PFSK-1 (cell line): ENCODE results near the gene CLDN10.

Experiments used
- FOXP2 ChIP-seq: optimal IDR thresholded peaks from 2 replicates; pipeline ENCODE3; 2011; ENCODE audit warnings: borderline replicate concordance, control low read depth, inconsistent platforms; ENCODE audit not compliant: insufficient read depth; ENCODE audit errors: extremely low read length, extremely low read depth
- POLR2AphosphoS5 ChIP-seq: IDR thresholded peaks from 2 replicates; pipeline ENCODE4 v1.6.1; 2012; ENCODE audit warnings: low read depth, mild to moderate bottlenecking, control low read depth, low read length, moderate library complexity
- REST ChIP-seq, 2 experiments: IDR thresholded peaks; 2 replicates each; pipeline versions ENCODE4 v1.6.1 to v1.8.0; 2011 to 2012; ENCODE audit warnings: low read depth in 2 of 2, low read length in 2 of 2, control low read depth in 1 of 2, inconsistent platforms in 1 of 2, mild to moderate bottlenecking in 1 of 2, moderate library complexity in 1 of 2; ENCODE audit not compliant: insufficient read depth in 1 of 2
- SIN3A ChIP-seq: IDR thresholded peaks from 2 replicates; pipeline ENCODE4 v1.6.1; 2012; ENCODE audit warnings: mild to moderate bottlenecking, low read length, moderate library complexity, borderline replicate concordance; ENCODE audit not compliant: insufficient read depth
- TAF1 ChIP-seq: IDR thresholded peaks from 2 replicates; pipeline ENCODE4 v1.6.1; 2012; ENCODE audit warnings: low read length, control low read depth, borderline replicate concordance; ENCODE audit not compliant: insufficient read depth

CLDN10 gene

GRCh38 chr13:95615539-95615938 lies 63.0 kb downstream of the CLDN10 start:
- TF ChIP-seq POLR2AphosphoS5 = no peak
- TF ChIP-seq FOXP2 = no peak
- no peak for TF ChIP-seq SIN3A
- TF ChIP-seq REST (IDR thresholded peaks at IDR 0.05; ENCODE audit: insufficient read depth in 1 of 2, low read depth in 2 of 2, low read length in 2 of 2) = no peak
- TF ChIP-seq TAF1 = no peak

- no peak for TF ChIP-seq TAF1
- TF ChIP-seq SIN3A = no peak
- TF ChIP-seq REST (IDR thresholded peaks at IDR 0.05; ENCODE audit: insufficient read depth in 1 of 2, low read depth in 2 of 2, low read length in 2 of 2) = no peak
- TF ChIP-seq FOXP2 = no peak
- no peak for TF ChIP-seq POLR2AphosphoS5
Measured at GRCh38 chr13:95620030-95620824, 67.7 kb downstream of the CLDN10 start.

- TF ChIP-seq FOXP2 (no peak), SIN3A (no peak), REST (IDR thresholded peaks at IDR 0.05; ENCODE audit: insufficient read depth in 1 of 2, low read depth in 2 of 2, low read length in 2 of 2) (no peak), POLR2AphosphoS5 (no peak), TAF1 (no peak)
Measured at GRCh38 chr13:95620825-95621498, 68.4 kb downstream of the CLDN10 start.

GRCh38 chr13:95623141-95623540 lies 70.6 kb downstream of the CLDN10 start:
- no peak for TF ChIP-seq FOXP2
- TF ChIP-seq POLR2AphosphoS5 = no peak
- no peak for TF ChIP-seq TAF1
- TF ChIP-seq REST (IDR thresholded peaks at IDR 0.05; ENCODE audit: insufficient read depth in 1 of 2, low read depth in 2 of 2, low read length in 2 of 2) = no peak
- no peak for TF ChIP-seq SIN3A
